ENCODE measurements around the gene ANO10. TPM values are rescaled to one million over a fixed set of nuclear protein-coding genes. Genes with fewer than 3 reads are reported as not detected.
A peak's percentile ranks its signal among the peaks of the same experiment; 100 is the strongest.

ANO10 gene
- total and polyA plus RNA-seq, 5 donors from 2014 or later, result 5.3 to 9.8 (median 6.5) TPM

DNA sequence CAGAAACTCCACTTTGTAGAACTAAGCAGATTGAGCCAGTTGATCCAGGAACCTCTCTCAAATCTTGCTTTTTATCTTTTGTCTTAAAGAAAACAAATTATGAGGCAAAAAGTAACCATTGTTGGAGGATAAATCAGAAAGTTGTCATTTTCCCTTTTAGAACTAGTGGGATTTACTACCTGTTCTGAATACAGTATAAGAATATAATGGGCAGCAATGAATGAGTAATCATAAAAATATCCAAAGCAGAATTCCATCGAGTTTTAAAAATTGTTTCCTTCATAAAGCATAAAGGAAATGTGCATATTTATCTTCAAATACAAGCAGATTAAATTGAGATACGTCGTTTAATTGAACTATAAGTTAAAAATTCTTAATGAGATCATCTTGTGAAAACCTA is 15.9 kb upstream of the ANO10 start:
- Mint-ChIP-seq H3K4me1 (peaks cover 0 to 4% (median 0%) of the 10 kb centered on the region in 4 donors), H3K9me3 (peaks cover 0 to 1% (median 0%) of the 10 kb centered on the region in 7 donors), H3K4me3 (no peak overlapping the region)

DNA sequence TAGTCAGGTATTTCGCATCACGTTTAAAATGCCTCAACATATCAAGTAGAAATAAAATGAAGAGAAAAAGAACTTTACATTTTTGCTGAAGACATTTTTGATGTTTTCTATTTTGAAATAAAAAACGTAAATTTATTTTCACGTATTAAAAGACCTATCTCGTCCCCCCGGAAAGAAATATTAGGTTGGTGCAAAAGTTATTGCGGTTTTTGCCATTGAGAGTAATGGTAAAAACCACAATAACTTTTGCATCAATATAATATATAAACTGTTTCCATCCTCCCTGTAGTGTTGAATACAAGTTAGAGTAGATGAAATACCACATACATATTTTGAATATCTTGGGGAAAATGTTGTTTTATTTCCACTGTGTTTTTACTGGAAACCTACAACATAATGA is 11.2 kb upstream of the ANO10 start:
- Histone ChIP-seq H3K27ac (ENCODE audit: insufficient read depth, low read length, poor library complexity, severe bottlenecking) (no peak overlapping the region), H3K36me3 (ENCODE audit: control insufficient read depth, insufficient read depth, low read length) (no peaks in the 10 kb centered on the region), H3K4me3 (ENCODE audit: low read depth, low read length) (no peak overlapping the region), H3K4me1 (ENCODE audit: control insufficient read depth, insufficient read depth, low read length, poor library complexity, severe bottlenecking) (no peaks in the 10 kb centered on the region), H3K9me3 (ENCODE audit: control insufficient read depth in 2 of 2, low read length in 2 of 2) (no peaks in the 10 kb centered on the region), H3K27me3 (ENCODE audit: control insufficient read depth, insufficient read depth, low read length) (peaks cover 3% of the 10 kb centered on the region)
- ATAC-seq (ENCODE audit: low read depth in 2 of 2) (no peak), DNase-seq (no peak)
- H3K9me3 Mint-ChIP-seq, result peaks cover 0 to 5% (median 0%) of the 10 kb centered on the region in 7 donors
- no peak overlapping the region for H3K27ac Mint-ChIP-seq
- H3K27me3 Mint-ChIP-seq, result peaks cover 31% of the 10 kb centered on the region
- no peak overlapping the region for H3K4me3 Mint-ChIP-seq
- no peaks in the 10 kb centered on the region for H3K4me1 Mint-ChIP-seq
- H3K36me3 Mint-ChIP-seq, result peaks cover 3% of the 10 kb centered on the region

More for the DNA sequence above, 15.9 kb upstream of the ANO10 start:
- H3K36me3 ChIP-seq (ENCODE audit: control insufficient read depth, insufficient read depth, low read length), result no peaks in the 10 kb centered on the region
- Mint-ChIP-seq H3K27ac (no peak overlapping the region), H3K36me3 (no peaks in the 10 kb centered on the region), H3K27me3 (peaks cover 40% of the 10 kb centered on the region)
- ATAC-seq (ENCODE audit: low read depth in 2 of 2) (no peak), DNase-seq (no peak)
- H3K27ac ChIP-seq (ENCODE audit: insufficient read depth, low read length, poor library complexity, severe bottlenecking), result no peak overlapping the region
- H3K4me3 ChIP-seq (ENCODE audit: low read depth, low read length), result no peak overlapping the region
- H3K9me3 ChIP-seq (ENCODE audit: control insufficient read depth in 2 of 2, low read length in 2 of 2), result no peaks in the 10 kb centered on the region
- peaks cover 10% of the 10 kb centered on the region for H3K27me3 ChIP-seq (ENCODE audit: control insufficient read depth, insufficient read depth, low read length)
- no peaks in the 10 kb centered on the region for H3K4me1 ChIP-seq (ENCODE audit: control insufficient read depth, insufficient read depth, low read length, poor library complexity, severe bottlenecking)

DNA sequence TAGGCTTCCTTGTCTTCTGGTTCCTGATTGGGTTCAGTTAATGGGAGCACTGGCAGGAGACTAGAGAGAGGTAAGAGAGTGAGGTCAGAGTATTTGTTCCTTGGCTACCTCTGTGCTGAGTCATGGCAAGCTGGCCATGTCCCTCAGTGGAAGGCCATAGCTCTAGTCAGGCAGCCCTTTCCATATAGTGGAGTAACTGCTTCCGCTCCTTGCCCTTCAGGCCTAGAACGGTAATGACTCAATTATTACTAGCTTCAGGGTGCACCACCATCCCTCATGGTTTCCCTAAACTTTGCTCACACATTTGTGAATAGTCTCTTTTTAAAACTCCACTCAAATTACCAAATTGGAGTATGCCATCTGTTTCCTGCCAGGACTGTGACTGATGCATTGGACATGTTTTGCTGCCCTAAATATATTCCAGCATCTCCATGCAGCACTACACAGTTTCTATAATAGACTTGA is 10.5 kb upstream of the ANO10 start:
- ATAC-seq (ENCODE audit: low read depth in 2 of 2), result no peak
- Histone ChIP-seq H3K27ac (ENCODE audit: insufficient read depth, low read length, poor library complexity, severe bottlenecking) (no peak overlapping the region), H3K4me3 (ENCODE audit: low read depth, low read length) (no peak overlapping the region), H3K36me3 (ENCODE audit: control insufficient read depth, insufficient read depth, low read length) (no peaks in the 10 kb centered on the region), H3K9me3 (ENCODE audit: control insufficient read depth in 2 of 2, low read length in 2 of 2) (no peaks in the 10 kb centered on the region), H3K4me1 (ENCODE audit: control insufficient read depth, insufficient read depth, low read length, poor library complexity, severe bottlenecking) (no peaks in the 10 kb centered on the region), H3K27me3 (ENCODE audit: control insufficient read depth, insufficient read depth, low read length) (peaks cover 3% of the 10 kb centered on the region)
- peaks cover 3% of the 10 kb centered on the region for H3K36me3 Mint-ChIP-seq
- H3K27me3 Mint-ChIP-seq, result peaks cover 25% of the 10 kb centered on the region
- no peak overlapping the region for H3K4me3 Mint-ChIP-seq
- H3K9me3 Mint-ChIP-seq, result peaks cover 0 to 5% (median 0%) of the 10 kb centered on the region in 7 donors
- DNase-seq, result no peak
- H3K27ac Mint-ChIP-seq, result no peak overlapping the region
- H3K4me1 Mint-ChIP-seq, result no peaks in the 10 kb centered on the region

DNA sequence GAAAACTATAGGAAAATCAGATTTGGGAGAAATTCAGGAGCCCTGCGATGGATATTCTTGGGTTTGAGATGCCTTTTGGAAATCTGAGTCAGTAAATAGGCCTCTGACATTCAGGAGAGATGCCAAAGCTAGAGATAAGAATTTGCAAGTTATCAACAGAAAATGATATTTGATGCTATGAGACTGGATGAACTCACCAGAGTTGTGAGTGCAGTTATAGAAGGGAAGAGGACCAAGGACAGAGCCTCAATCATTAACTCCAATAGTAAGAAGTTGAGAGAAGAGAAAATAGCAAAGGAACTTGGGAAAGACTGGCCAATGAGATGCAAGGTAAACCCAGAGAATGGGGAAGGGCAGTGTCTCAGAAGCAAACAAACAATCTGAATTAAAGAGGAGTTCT is 7.9 kb upstream of the ANO10 start:
- Histone ChIP-seq H3K27me3 (ENCODE audit: control insufficient read depth, insufficient read depth, low read length) (no peaks in the 10 kb centered on the region), H3K36me3 (ENCODE audit: control insufficient read depth, insufficient read depth, low read length) (no peaks in the 10 kb centered on the region), H3K27ac (ENCODE audit: insufficient read depth, low read length, poor library complexity, severe bottlenecking) (no peak overlapping the region), H3K4me3 (ENCODE audit: low read depth, low read length) (no peak overlapping the region), H3K9me3 (ENCODE audit: control insufficient read depth in 2 of 2, low read length in 2 of 2) (no peaks in the 10 kb centered on the region), H3K4me1 (ENCODE audit: control insufficient read depth, insufficient read depth, low read length, poor library complexity, severe bottlenecking) (no peaks in the 10 kb centered on the region)
- Mint-ChIP-seq H3K4me3 (no peak overlapping the region), H3K27me3 (peaks cover 15% of the 10 kb centered on the region), H3K9me3 (peaks cover 0 to 5% (median 0%) of the 10 kb centered on the region in 7 donors), H3K4me1 (no peaks in the 10 kb centered on the region), H3K36me3 (peaks cover 3% of the 10 kb centered on the region), H3K27ac (no peak overlapping the region)
- DNase-seq (no peak), ATAC-seq (ENCODE audit: low read depth in 2 of 2) (no peak)

DNA sequence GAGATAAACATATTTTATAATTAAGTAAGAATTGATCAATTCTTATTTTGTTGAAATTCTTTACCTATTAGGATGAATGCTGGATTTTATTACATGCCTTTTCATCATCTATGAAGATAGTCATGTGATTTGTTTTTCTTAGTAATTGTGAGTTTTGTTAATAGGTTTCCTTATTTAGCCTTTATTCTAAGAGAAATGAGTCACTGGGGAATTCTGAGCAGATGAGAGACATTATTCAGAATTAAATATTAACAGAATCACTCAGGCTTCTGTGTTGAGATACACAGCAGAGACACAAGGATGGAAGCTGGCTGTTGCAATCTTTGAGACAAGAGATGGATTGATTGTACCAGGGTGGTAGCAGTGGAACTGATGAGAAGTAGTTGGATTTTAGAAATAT is 7.4 kb upstream of the ANO10 start:
- Mint-ChIP-seq H3K27me3 (peaks cover 12% of the 10 kb centered on the region), H3K4me1 (no peaks in the 10 kb centered on the region), H3K27ac (no peak overlapping the region), H3K4me3 (no peak overlapping the region), H3K36me3 (peaks cover 3% of the 10 kb centered on the region), H3K9me3 (peaks cover 0 to 5% (median 0%) of the 10 kb centered on the region in 7 donors)
- H3K27me3 ChIP-seq (ENCODE audit: control insufficient read depth, insufficient read depth, low read length), result no peaks in the 10 kb centered on the region
- no peak overlapping the region for H3K27ac ChIP-seq (ENCODE audit: insufficient read depth, low read length, poor library complexity, severe bottlenecking)
- no peak for ATAC-seq (ENCODE audit: low read depth in 2 of 2)
- H3K9me3 ChIP-seq (ENCODE audit: control insufficient read depth in 2 of 2, low read length in 2 of 2), result no peaks in the 10 kb centered on the region
- no peaks in the 10 kb centered on the region for H3K36me3 ChIP-seq (ENCODE audit: control insufficient read depth, insufficient read depth, low read length)
- peak in 1 of 3 donors; percentile 18 for DNase-seq
- H3K4me3 ChIP-seq (ENCODE audit: low read depth, low read length), result no peak overlapping the region
- H3K4me1 ChIP-seq (ENCODE audit: control insufficient read depth, insufficient read depth, low read length, poor library complexity, severe bottlenecking), result no peaks in the 10 kb centered on the region

DNA sequence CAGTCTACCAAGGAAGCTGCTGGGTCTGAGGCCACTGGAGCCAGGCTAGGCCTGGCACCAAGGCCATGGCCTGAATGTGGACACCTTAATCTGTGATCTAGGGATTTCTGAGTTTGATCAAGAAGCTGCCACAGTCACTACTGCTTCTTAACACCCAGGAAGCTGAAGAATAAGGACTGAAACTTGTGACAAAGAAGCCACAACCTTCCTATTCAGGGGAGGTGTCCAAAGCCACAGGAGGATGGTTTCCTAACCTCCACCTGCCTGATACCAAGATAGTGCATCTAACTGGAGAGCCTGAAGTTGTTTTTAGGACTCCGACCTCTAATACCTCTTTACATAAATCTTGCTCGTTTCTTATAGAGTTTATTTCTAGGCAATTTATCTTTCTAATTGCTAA is 5.5 kb upstream of the ANO10 start:
- Mint-ChIP-seq H3K4me3 (peak overlapping the region in 2 of 4 donors; percentile 44 to 53), H3K4me1 (peaks cover 0 to 7% (median 5%) of the 10 kb centered on the region in 4 donors), H3K36me3 (peaks cover 3% of the 10 kb centered on the region), H3K9me3 (peaks cover 0 to 5% (median 0%) of the 10 kb centered on the region in 7 donors), H3K27me3 (peaks cover 12% of the 10 kb centered on the region), H3K27ac (no peak overlapping the region)
- H3K4me1 ChIP-seq (ENCODE audit: control insufficient read depth, insufficient read depth, low read length, poor library complexity, severe bottlenecking), result peaks cover 4% of the 10 kb centered on the region
- no peaks in the 10 kb centered on the region for H3K9me3 ChIP-seq (ENCODE audit: control insufficient read depth in 2 of 2, low read length in 2 of 2)
- ATAC-seq (ENCODE audit: low read depth in 2 of 2) (no peak), DNase-seq (peak in 1 of 3 donors; percentile 48)
- H3K4me3 ChIP-seq (ENCODE audit: low read depth, low read length), result no peak overlapping the region
- H3K27me3 ChIP-seq (ENCODE audit: control insufficient read depth, insufficient read depth, low read length), result no peaks in the 10 kb centered on the region
- no peak overlapping the region for H3K27ac ChIP-seq (ENCODE audit: insufficient read depth, low read length, poor library complexity, severe bottlenecking)
- no peaks in the 10 kb centered on the region for H3K36me3 ChIP-seq (ENCODE audit: control insufficient read depth, insufficient read depth, low read length)

DNA sequence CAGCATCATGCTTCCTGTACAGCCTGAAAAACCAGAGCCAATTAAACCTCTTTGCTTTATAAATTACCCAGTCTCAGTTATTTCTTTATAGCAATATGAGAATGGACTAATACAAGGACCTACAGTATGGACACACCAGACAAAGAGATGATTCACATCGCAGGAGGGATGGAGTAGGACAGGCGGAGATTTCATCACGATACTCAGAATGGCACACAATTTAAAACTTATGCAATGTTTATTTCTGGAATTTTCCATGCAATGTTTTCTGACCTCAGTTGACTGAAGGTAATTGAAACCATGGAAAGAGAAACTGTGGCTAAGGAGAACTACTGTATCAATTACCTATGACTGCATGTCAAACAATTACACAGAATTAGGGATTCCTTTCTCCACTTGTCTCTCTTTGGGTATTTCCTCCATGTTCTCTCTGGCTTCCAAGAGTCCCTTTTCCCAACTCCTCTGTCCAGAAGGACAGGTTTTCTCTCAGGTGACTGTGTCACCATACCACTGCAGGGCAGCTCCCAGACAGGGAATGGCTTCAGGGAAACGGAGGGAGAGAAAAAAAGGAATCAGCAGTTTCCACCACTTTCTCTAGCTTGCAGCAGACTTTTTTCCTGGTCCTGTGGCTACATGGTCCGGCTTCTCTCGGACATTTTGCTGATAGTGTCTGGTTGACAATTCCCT is 3.0 kb upstream of the ANO10 start:
- peaks cover 13% of the 10 kb centered on the region for H3K4me1 ChIP-seq (ENCODE audit: control insufficient read depth, insufficient read depth, low read length, poor library complexity, severe bottlenecking)
- H3K27ac ChIP-seq (ENCODE audit: insufficient read depth, low read length, poor library complexity, severe bottlenecking), result no peak overlapping the region
- Mint-ChIP-seq H3K36me3 (no peaks in the 10 kb centered on the region), H3K4me1 (peaks cover 0 to 19% (median 13%) of the 10 kb centered on the region in 4 donors), H3K27me3 (peaks cover 10% of the 10 kb centered on the region), H3K4me3 (peak overlapping the region in 2 of 4 donors; percentile 38 to 96), H3K9me3 (peaks cover 0 to 5% (median 0%) of the 10 kb centered on the region in 7 donors), H3K27ac (no peak overlapping the region)
- no peak overlapping the region for H3K4me3 ChIP-seq (ENCODE audit: low read depth, low read length)
- no peaks in the 10 kb centered on the region for H3K27me3 ChIP-seq (ENCODE audit: control insufficient read depth, insufficient read depth, low read length)
- no peak for ATAC-seq (ENCODE audit: low read depth in 2 of 2)
- H3K36me3 ChIP-seq (ENCODE audit: control insufficient read depth, insufficient read depth, low read length), result no peaks in the 10 kb centered on the region
- no peak for DNase-seq
- no peaks in the 10 kb centered on the region for H3K9me3 ChIP-seq (ENCODE audit: control insufficient read depth in 2 of 2, low read length in 2 of 2)

Data from CD4-positive, CD25-positive, alpha-beta regulatory T cell (primary cell).